ENCODE results near the gene LHX4. TPM values are rescaled to one million over a fixed set of nuclear protein-coding genes. Genes with fewer than 3 reads are reported as not detected.

The LHX4 gene
- total and polyA plus RNA-seq, 10 donors = 0.02 to 2.0 (median 0.03) TPM; not detected in 5

- H3K4me3 ChIP-seq = peak overlapping the region in 6 of 8 donors; percentile 3 to 51 (median 14)
- no peak for DNase-seq
- H3K9me3 ChIP-seq = no peaks in the 10 kb centered on the region
- no peaks in the 10 kb centered on the region for H3K36me3 ChIP-seq
- H3K27me3 ChIP-seq (replicated peaks in 1 of 7) = peaks cover 11 to 100% (median 98%) of the 10 kb centered on the region in 7 donors
- peaks cover 32 to 65% (median 52%) of the 10 kb centered on the region in 6 donors for H3K4me1 ChIP-seq
- TF ChIP-seq POLR2AphosphoS5 (IDR thresholded peaks at IDR 0.05) = no peak
- no peak for TF ChIP-seq POLR2A (IDR thresholded peaks at IDR 0.05)
- TF ChIP-seq, protein P1, sequence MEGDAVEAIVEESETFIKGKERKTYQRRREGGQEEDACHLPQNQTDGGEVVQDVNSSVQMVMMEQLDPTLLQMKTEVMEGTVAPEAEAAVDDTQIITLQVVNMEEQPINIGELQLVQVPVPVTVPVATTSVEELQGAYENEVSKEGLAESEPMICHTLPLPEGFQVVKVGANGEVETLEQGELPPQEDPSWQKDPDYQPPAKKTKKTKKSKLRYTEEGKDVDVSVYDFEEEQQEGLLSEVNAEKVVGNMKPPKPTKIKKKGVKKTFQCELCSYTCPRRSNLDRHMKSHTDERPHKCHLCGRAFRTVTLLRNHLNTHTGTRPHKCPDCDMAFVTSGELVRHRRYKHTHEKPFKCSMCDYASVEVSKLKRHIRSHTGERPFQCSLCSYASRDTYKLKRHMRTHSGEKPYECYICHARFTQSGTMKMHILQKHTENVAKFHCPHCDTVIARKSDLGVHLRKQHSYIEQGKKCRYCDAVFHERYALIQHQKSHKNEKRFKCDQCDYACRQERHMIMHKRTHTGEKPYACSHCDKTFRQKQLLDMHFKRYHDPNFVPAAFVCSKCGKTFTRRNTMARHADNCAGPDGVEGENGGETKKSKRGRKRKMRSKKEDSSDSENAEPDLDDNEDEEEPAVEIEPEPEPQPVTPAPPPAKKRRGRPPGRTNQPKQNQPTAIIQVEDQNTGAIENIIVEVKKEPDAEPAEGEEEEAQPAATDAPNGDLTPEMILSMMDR (IDR thresholded peaks at IDR 0.05 in 8 of 11, conservative IDR thresholded peaks at IDR 0.05 in 3 of 11) = no peak
- intact Hi-C loops (cut with DNase I; ENCODE audit: low total_unique reads) = no loop called here
- WGBS, 5 donors = 6 to 9% (median 8%) methylated on average over 44 to 49 of the region's 49 CpGs
- H3K27ac ChIP-seq = no peak overlapping the region
Observed at GRCh38 chr1:180235502-180236239, 5.6 kb downstream of the LHX4 start.

DNA sequence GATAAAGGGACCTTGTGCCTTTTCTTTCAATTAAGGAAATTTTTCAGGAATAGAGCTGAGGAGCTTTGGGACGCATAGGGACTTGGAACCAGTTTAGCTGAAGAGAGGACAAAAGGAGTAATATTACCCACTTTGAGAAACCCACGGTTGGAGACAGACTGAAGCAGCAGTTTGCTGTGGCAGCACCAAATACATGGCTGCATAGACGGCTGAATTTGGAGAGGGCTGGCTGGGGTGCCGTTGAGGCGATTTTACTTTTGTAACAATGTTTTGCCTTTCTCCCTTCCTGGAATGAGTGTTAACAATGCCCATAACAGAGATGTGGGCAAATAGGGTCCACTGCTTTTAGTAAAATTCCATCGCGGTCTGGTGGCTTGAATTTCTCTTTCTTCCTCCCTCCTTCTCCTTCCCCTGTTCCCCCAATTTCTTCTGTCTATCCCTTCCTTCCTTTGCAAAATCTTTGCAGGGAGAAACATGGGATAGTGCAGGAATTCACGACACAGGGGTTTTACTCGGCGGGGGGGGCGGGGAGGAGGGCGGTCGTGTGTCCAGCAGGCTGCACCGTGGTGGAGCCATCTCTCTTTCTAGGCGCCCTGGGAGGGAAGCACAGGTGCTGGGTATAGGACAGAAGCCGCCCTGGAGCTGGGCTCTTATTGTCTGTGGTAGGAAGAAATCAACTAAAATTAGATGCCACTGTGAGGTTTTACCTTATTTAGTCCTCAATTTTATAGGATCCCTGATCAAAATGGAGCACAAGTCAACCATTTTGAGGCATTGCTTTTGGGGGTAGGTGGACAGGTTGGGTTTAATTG is 6.8 kb downstream of the LHX4 start:
- TF ChIP-seq POLR2A (IDR thresholded peaks at IDR 0.05) = no peak
- TF ChIP-seq POLR2AphosphoS5 (IDR thresholded peaks at IDR 0.05) = no peak
- TF ChIP-seq, protein P1 (IDR thresholded peaks at IDR 0.05 in 8 of 11, conservative IDR thresholded peaks at IDR 0.05 in 3 of 11) = no peak
- Histone ChIP-seq H3K4me3 (no peak overlapping the region), H3K4me1 (peaks cover 21 to 53% (median 40%) of the 10 kb centered on the region in 6 donors), H3K36me3 (no peaks in the 10 kb centered on the region), H3K9me3 (no peaks in the 10 kb centered on the region), H3K27ac (no peak overlapping the region), H3K27me3 (replicated peaks in 1 of 7) (peaks cover 11 to 100% (median 90%) of the 10 kb centered on the region in 7 donors)
- 7 to 12% (median 11%) methylated on average over 16 of the region's 16 CpGs for WGBS, 5 donors
- intact Hi-C loops (cut with DNase I; ENCODE audit: low total_unique reads) = no loop called here
- no peak for DNase-seq

DNA sequence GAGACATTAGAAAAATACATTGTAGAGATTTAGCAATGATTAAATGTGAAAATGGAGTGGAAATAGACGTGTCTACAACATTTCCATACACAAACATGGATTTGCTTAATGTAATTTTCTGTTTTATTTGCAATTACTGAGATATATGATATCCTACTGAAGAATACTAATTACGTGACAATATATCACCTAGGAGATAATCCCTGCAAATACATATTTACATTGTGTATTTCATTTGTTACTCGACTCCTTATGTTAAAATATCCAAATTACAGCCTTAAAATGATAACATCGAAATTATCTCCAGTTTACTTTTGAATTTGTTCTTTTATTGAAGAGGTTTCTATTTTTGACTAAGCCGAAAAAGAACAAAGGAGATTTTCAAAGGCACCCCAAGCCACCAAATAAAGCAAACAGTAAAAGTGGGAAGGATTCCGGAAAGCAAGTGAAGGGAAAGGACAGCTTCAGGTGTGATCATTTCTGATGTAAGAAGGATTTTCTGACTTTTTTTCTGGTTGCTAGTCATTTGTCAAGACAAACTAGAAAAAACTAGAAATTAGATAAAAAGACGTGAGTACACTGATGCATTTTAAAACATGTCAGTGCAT is 7.9 kb downstream of the LHX4 start:
- Histone ChIP-seq H3K4me1 (peaks cover 21 to 42% (median 34%) of the 10 kb centered on the region in 6 donors), H3K4me3 (no peak overlapping the region), H3K36me3 (no peaks in the 10 kb centered on the region), H3K9me3 (no peaks in the 10 kb centered on the region), H3K27me3 (replicated peaks in 1 of 7) (peaks cover 2 to 100% (median 83%) of the 10 kb centered on the region in 7 donors), H3K27ac (no peak overlapping the region)
- intact Hi-C loops (cut with DNase I; ENCODE audit: low total_unique reads) = no loop called here
- no peak for TF ChIP-seq POLR2AphosphoS5 (IDR thresholded peaks at IDR 0.05)
- TF ChIP-seq, protein P1 (IDR thresholded peaks at IDR 0.05 in 8 of 11, conservative IDR thresholded peaks at IDR 0.05 in 3 of 11) = no peak
- TF ChIP-seq POLR2A (IDR thresholded peaks at IDR 0.05) = no peak
- DNase-seq = no peak
- 17 to 25% (median 18%) methylated on average over 7 of the region's 7 CpGs for WGBS, 5 donors
